Small intestine (tissue), 7 donors: ENCODE results near the gene RUFY3. TPM values are rescaled to one million over a fixed set of nuclear protein-coding genes. Genes with fewer than 3 reads are reported as not detected.
"Not testable (repeated sequence)": the region's sequence is repeated elsewhere in the genome, so short reads cannot be mapped to it uniquely, and the experiment has no call there.

Experiments
- DNase-seq, 2 donors: peaks; one replicate each; pipeline versions ENCODE4 v3.0.0 to v3.0.0-alpha.2; 2013
- FAIRE-seq: peaks from 2 replicates; lab custom pipeline; 2012; peaks lifted over from hg19 to GRCh38; lab: Jason Lieb, UNC
- H3K27ac ChIP-seq, 3 donors: one replicate each; pipeline ENCODE4 v1.5.1; 2013; ENCODE audit warnings: low read length in 2 of 3, mild to moderate bottlenecking in 2 of 3, control low read depth in 1 of 3, inconsistent platforms in 1 of 3, low read depth in 1 of 3, moderate library complexity in 1 of 3
- H3K27me3 ChIP-seq, 3 donors: one replicate each; pipeline ENCODE4 v1.6.1; 2013; ENCODE audit warnings: low read length in 3 of 3, inconsistent platforms in 1 of 3; ENCODE audit not compliant: control insufficient read depth in 3 of 3, insufficient read depth in 3 of 3
- H3K36me3 ChIP-seq, 3 donors: one replicate each; pipeline ENCODE4 v1.6.1; 2013; ENCODE audit warnings: low read length in 3 of 3, inconsistent platforms in 1 of 3, low read depth in 1 of 3, mild to moderate bottlenecking in 1 of 3, moderate library complexity in 1 of 3; ENCODE audit not compliant: control insufficient read depth in 3 of 3, insufficient read depth in 2 of 3
- H3K4me1 ChIP-seq, 3 donors: one replicate each; pipeline ENCODE4 v1.6.1; 2013; ENCODE audit warnings: low read length in 2 of 3, inconsistent platforms in 1 of 3, low read depth in 1 of 3, mild to moderate bottlenecking in 1 of 3, moderate library complexity in 1 of 3; ENCODE audit not compliant: control insufficient read depth in 3 of 3, insufficient read depth in 2 of 3
- H3K4me3 ChIP-seq, 3 donors: one replicate each; pipeline ENCODE4 v1.5.1; 2013; ENCODE audit warnings: low read length in 3 of 3, control low read depth in 1 of 3, inconsistent platforms in 1 of 3, low read depth in 1 of 3, mild to moderate bottlenecking in 1 of 3, moderate library complexity in 1 of 3
- H3K9me3 ChIP-seq, 2 donors: one replicate each; pipeline ENCODE4 v1.6.1; 2013; ENCODE audit warnings: low read depth in 1 of 2, low read length in 1 of 2; ENCODE audit not compliant: control insufficient read depth in 2 of 2, insufficient read depth in 1 of 2
- WGBS, 3 donors: extraction: QIAGEN DNeasy Blood & Tissue Kit; methylation state at CpG; one replicate each; pipeline ENCODE4 v1.1.7; 2013; 5-methylcytosine and 5-hydroxymethylcytosine counted together
- polyA plus RNA-seq, 4 donors: library from polyadenylated mRNA; stranded (reverse) in 3 of 4; unstranded in 1 of 4; fragments of 200-250 nt in 3 of 4; fragments of 120-200 nt in 1 of 4; gene quantifications; one replicate each; pipeline versions ENCODE4 v1.2.1 to v1.2.3, GENCODE V29; 2013
- donor health status: healthy with polysubstance abuse.
- donor health status: control.
- donor health status: control.
- donor health status: Bipolar disorder and iron deficiency.
- donor health status: healthy.

Gene RUFY3
- polyA plus RNA-seq, 4 donors = 13.8 to 48.4 (median 18.2) TPM

GRCh38 chr4:70761276-70761816 is 39.6 kb downstream of the RUFY3 start:
- no peak for FAIRE-seq
- WGBS, 3 donors = 87 to 97% (median 96%) methylated on average over 3 of the region's 3 CpGs
- H3K4me1 ChIP-seq = no peaks in the 10 kb centered on the region

GRCh38 chr4:70765368-70765767 is 43.6 kb downstream of the RUFY3 start:
- Histone ChIP-seq H3K4me1 (no peaks in the 10 kb centered on the region), H3K27ac (no peak overlapping the region), H3K4me3 (no peak overlapping the region), H3K9me3 (no peaks in the 10 kb centered on the region), H3K27me3 (no peaks in the 10 kb centered on the region), H3K36me3 (peaks cover 2 to 14% (median 4%) of the 10 kb centered on the region in 3 donors)
- WGBS, 3 donors = 91 to 100% (median 94%) methylated on average over 1 of the region's 1 CpG
- FAIRE-seq (no peak), DNase-seq (no peak)

More at GRCh38 chr4:70761276-70761816, 39.6 kb downstream of the RUFY3 start:
- Histone ChIP-seq H3K9me3 (no peaks in the 10 kb centered on the region), H3K27ac (no peak overlapping the region), H3K36me3 (peaks cover 2 to 10% (median 4%) of the 10 kb centered on the region in 3 donors), H3K4me3 (no peak overlapping the region), H3K27me3 (no peaks in the 10 kb centered on the region)
- DNase-seq = no peak

GRCh38 chr4:70768301-70768948 is 46.7 kb downstream of the RUFY3 start:
- WGBS, 3 donors = 93 to 98% (median 97%) methylated on average over 3 of the region's 3 CpGs
- Histone ChIP-seq H3K4me1 (no peaks in the 10 kb centered on the region), H3K36me3 (peaks cover 2 to 18% (median 4%) of the 10 kb centered on the region in 3 donors), H3K27me3 (no peaks in the 10 kb centered on the region), H3K27ac (no peak overlapping the region), H3K9me3 (no peaks in the 10 kb centered on the region), H3K4me3 (no peak overlapping the region)
- no peak for FAIRE-seq
- no peak for DNase-seq

- not testable (repeated sequence) for H3K4me1 ChIP-seq, DNase-seq, FAIRE-seq, H3K9me3 ChIP-seq, H3K4me3 ChIP-seq, H3K27ac ChIP-seq, H3K27me3 ChIP-seq
- peaks cover 0 to 20% (median 4%) of the 10 kb centered on the region in 3 donors for H3K36me3 ChIP-seq
- 39 to 96% (median 93%) methylated on average over 1 of the region's 1 CpG for WGBS, 3 donors
These were observed 47.6 kb downstream of the RUFY3 start for GRCh38 chr4:70769396-70769795.

GRCh38 chr4:70772929-70773555 is 51.3 kb downstream of the RUFY3 start:
- Histone ChIP-seq H3K9me3 (no peaks in the 10 kb centered on the region), H3K27ac (no peak overlapping the region), H3K4me3 (no peak overlapping the region), H3K27me3 (no peaks in the 10 kb centered on the region), H3K36me3 (peaks cover 3 to 20% (median 3%) of the 10 kb centered on the region in 3 donors), H3K4me1 (no peaks in the 10 kb centered on the region)
- FAIRE-seq (peak; percentile 15), DNase-seq (no peak)
- WGBS, 3 donors = 86 to 92% (median 89%) methylated on average over 6 of the region's 6 CpGs

- FAIRE-seq (no peak), DNase-seq (peak in 1 of 2 donors; percentile 21)
- Histone ChIP-seq H3K36me3 (peaks cover 3 to 34% (median 8%) of the 10 kb centered on the region in 3 donors), H3K27me3 (no peaks in the 10 kb centered on the region), H3K4me3 (no peak overlapping the region), H3K27ac (no peak overlapping the region), H3K4me1 (no peaks in the 10 kb centered on the region), H3K9me3 (no peaks in the 10 kb centered on the region)
- WGBS, 3 donors = 61 to 80% (median 79%) methylated on average over 5 of the region's 5 CpGs
These were observed 57.2 kb downstream of the RUFY3 start for GRCh38 chr4:70778888-70779422.

- no peak overlapping the region for H3K27ac ChIP-seq
- WGBS, 3 donors = 87 to 95% (median 93%) methylated on average over 4 of the region's 4 CpGs
- no peaks in the 10 kb centered on the region for H3K4me1 ChIP-seq
- H3K27me3 ChIP-seq = no peaks in the 10 kb centered on the region
- FAIRE-seq (no peak), DNase-seq (no peak)
- peaks cover 0 to 31% (median 8%) of the 10 kb centered on the region in 3 donors for H3K36me3 ChIP-seq
- no peak overlapping the region for H3K4me3 ChIP-seq
- no peaks in the 10 kb centered on the region for H3K9me3 ChIP-seq
These were observed 61.3 kb downstream of the RUFY3 start for GRCh38 chr4:70783096-70783495.

- no peaks in the 10 kb centered on the region for H3K27me3 ChIP-seq
- H3K4me3 ChIP-seq = no peak overlapping the region
- no peaks in the 10 kb centered on the region for H3K9me3 ChIP-seq
- peaks cover 0 to 10% (median 10%) of the 10 kb centered on the region in 3 donors for H3K36me3 ChIP-seq
- DNase-seq = no peak
- no peaks in the 10 kb centered on the region for H3K4me1 ChIP-seq
- H3K27ac ChIP-seq = no peak overlapping the region
- FAIRE-seq = no peak
- WGBS, 3 donors = 98 to 99% (median 98%) methylated on average over 5 of the region's 5 CpGs
These were observed 65.7 kb downstream of the RUFY3 start for GRCh38 chr4:70787496-70787895.
